Ascending aorta (tissue), 2 donors: ENCODE results near the gene SPAG7. TPM values are rescaled to one million over a fixed set of nuclear protein-coding genes. Genes with fewer than 3 reads are reported as not detected.

Source experiments
- DNase-seq, 2 donors: peaks; one replicate each; pipeline ENCODE4 v3.0.0-alpha.2; 2019; ENCODE audit warnings: low spot score in 2 of 2
- H3K27ac ChIP-seq, 2 donors: fragments of 200-600 bp; sonication (generic); one replicate each; pipeline ENCODE4 v1.5.1; 2016 to 2017; ENCODE audit warnings: mild to moderate bottlenecking in 1 of 2
- H3K27me3 ChIP-seq: fragments of 200-600 bp; sonication (generic); one replicate; pipeline ENCODE4 v1.5.1; 2017
- H3K36me3 ChIP-seq, 2 donors: fragments of 200-600 bp; sonication (generic); one replicate each; pipeline ENCODE4 v1.5.1; 2016
- H3K4me1 ChIP-seq, 2 donors: fragments of 200-600 bp; sonication (generic); one replicate each; pipeline ENCODE4 v1.5.1; 2016 to 2017; ENCODE audit warnings: mild to moderate bottlenecking in 1 of 2
- H3K4me3 ChIP-seq, 2 donors: fragments of 200-600 bp; sonication (generic); one replicate each; pipeline ENCODE4 v1.5.1; 2016 to 2017; ENCODE audit warnings: mild to moderate bottlenecking in 1 of 2
- H3K9me3 ChIP-seq, 2 donors: fragments of 200-600 bp; sonication (generic); one replicate each; pipeline ENCODE4 v1.5.1; 2016
- CTCF ChIP-seq, 3 experiments: fragments of 200-600 bp in 2 of 3; fragments of 450-650 bp in 1 of 3; sonication (generic) in 2 of 3; IDR thresholded peaks; one replicate each; pipeline ENCODE4 v1.5.1; 2016 to 2019; ENCODE audit warnings: antibody characterized with exemption in 3 of 3, mild to moderate bottlenecking in 1 of 3, moderate library complexity in 1 of 3
- intact Hi-C: fragments of 100-400 bp; cut with DNase I; formaldehyde crosslinking; loops from one replicate; pipeline ENCODE4 v1.15.1; 2023
- total RNA-seq: library from RNA; depleted of rRNA; stranded (reverse); fragments of >200 nt; gene quantifications from one replicate; pipeline ENCODE4 v1.1.0, GENCODE V29; 2016

The SPAG7 gene
- total RNA-seq, 1 donor from 2014 or later = 4.9 TPM

- TF ChIP-seq CTCF (IDR thresholded peaks at IDR 0.05) = no peak
- H3K27ac ChIP-seq = peak overlapping the region in 1 of 2 donors; percentile 88
- peaks cover 21 to 45% of the 10 kb centered on the region in 2 donors for H3K4me1 ChIP-seq
- H3K27me3 ChIP-seq = no peaks in the 10 kb centered on the region
- DNase-seq = no peak
- no peaks in the 10 kb centered on the region for H3K9me3 ChIP-seq
- peak overlapping the region; percentile 79 to 82 for H3K4me3 ChIP-seq
- intact Hi-C loops = loop anchor here (5.0 kb wide), 1 partner anchor 46 kb away; the partner anchor contains the start of gene CAMTA2
- peaks cover 43 to 63% of the 10 kb centered on the region in 2 donors for H3K36me3 ChIP-seq
These were observed 26.4 kb downstream of the SPAG7 start for GRCh38 chr17:4941319-4941610.

- Histone ChIP-seq H3K27ac (peak overlapping the region; percentile 88 to 92), H3K9me3 (no peaks in the 10 kb centered on the region), H3K4me3 (peak overlapping the region; percentile 79 to 82), H3K4me1 (peaks cover 16 to 39% of the 10 kb centered on the region in 2 donors), H3K36me3 (peaks cover 43 to 58% of the 10 kb centered on the region in 2 donors), H3K27me3 (no peaks in the 10 kb centered on the region)
- intact Hi-C loops = loop anchor here (1.0 to 5.0 kb wide), 3 partner anchors 8 to 47 kb away; partner anchors contain the start of genes CAMTA2, PFN1 and SPAG7
- TF ChIP-seq CTCF (IDR thresholded peaks at IDR 0.05) = no peak
- DNase-seq = peak in 1 of 2 donors; percentile 51
These were observed 26.9 kb downstream of the SPAG7 start for GRCh38 chr17:4940555-4941318.

GRCh38 chr17:4939796-4940554 lies 27.6 kb downstream of the SPAG7 start, which contains the start of the genes RNF167 and SLC25A11:
Gene RNF167 (plus strand): TSS chr17:4940268. CDS start chr17:4940910, 642 bp downstream.
Gene SLC25A11 (minus strand): TSS chr17:4940046. CDS start chr17:4939910, 136 bp downstream.
- peak within 1 kb of the TSS; percentile 88 to 92 for H3K27ac ChIP-seq
- intact Hi-C loops = loop anchor here (1.0 to 5.0 kb wide), 5 partner anchors 8 to 57 kb away; partner anchors contain the start of genes CAMTA2, CHRNE, INCA1 and KIF1C
- H3K9me3 ChIP-seq = no peaks in the 10 kb centered on the region
- peak within 1 kb of the TSS; percentile 79 to 82 for H3K4me3 ChIP-seq
- H3K36me3 ChIP-seq = peaks cover 39 to 51% of the 10 kb centered on the region in 2 donors
- no peak for TF ChIP-seq CTCF (IDR thresholded peaks at IDR 0.05)
- no peaks in the 10 kb centered on the region for H3K27me3 ChIP-seq
- DNase-seq = peak; percentile 91 to 98
- H3K4me1 ChIP-seq = peaks cover 11 to 32% of the 10 kb centered on the region in 2 donors

GRCh38 chr17:4939546-4939795 lies 28.1 kb downstream of the SPAG7 start:
- Histone ChIP-seq H3K4me3 (peak overlapping the region; percentile 79 to 82), H3K27me3 (no peaks in the 10 kb centered on the region), H3K27ac (peak overlapping the region; percentile 88 to 92), H3K36me3 (peaks cover 34 to 46% of the 10 kb centered on the region in 2 donors), H3K4me1 (peaks cover 11 to 27% of the 10 kb centered on the region in 2 donors), H3K9me3 (no peaks in the 10 kb centered on the region)
- peak in 1 of 2 donors; percentile 70 for DNase-seq
- intact Hi-C loops = loop anchor here (1.0 to 2.0 kb wide), 2 partner anchors 37 to 58 kb away; partner anchors contain the start of genes CHRNE, INCA1 and KIF1C
- no peak for TF ChIP-seq CTCF (IDR thresholded peaks at IDR 0.05)

- TF ChIP-seq CTCF (IDR thresholded peaks at IDR 0.05) = no peak
- peak overlapping the region; percentile 79 to 82 for H3K4me3 ChIP-seq
- no peaks in the 10 kb centered on the region for H3K27me3 ChIP-seq
- peaks cover 29 to 41% of the 10 kb centered on the region in 2 donors for H3K36me3 ChIP-seq
- no peaks in the 10 kb centered on the region for H3K9me3 ChIP-seq
- H3K27ac ChIP-seq = peak overlapping the region; percentile 88 to 92
- no peak for DNase-seq
- peaks cover 11 to 22% of the 10 kb centered on the region in 2 donors for H3K4me1 ChIP-seq
- intact Hi-C loops = loop anchor here (1.0 to 2.0 kb wide), 2 partner anchors 36 to 58 kb away; partner anchors contain the start of genes CHRNE, INCA1 and KIF1C
These were observed 28.7 kb downstream of the SPAG7 start for GRCh38 chr17:4938688-4939545.
